Measurements from ENCODE around the gene ACAD9.
"Not testable (repeated sequence)": the region's sequence is repeated elsewhere in the genome, so short reads cannot be mapped to it uniquely, and the experiment has no call there.

The ACAD9 gene

DNA sequence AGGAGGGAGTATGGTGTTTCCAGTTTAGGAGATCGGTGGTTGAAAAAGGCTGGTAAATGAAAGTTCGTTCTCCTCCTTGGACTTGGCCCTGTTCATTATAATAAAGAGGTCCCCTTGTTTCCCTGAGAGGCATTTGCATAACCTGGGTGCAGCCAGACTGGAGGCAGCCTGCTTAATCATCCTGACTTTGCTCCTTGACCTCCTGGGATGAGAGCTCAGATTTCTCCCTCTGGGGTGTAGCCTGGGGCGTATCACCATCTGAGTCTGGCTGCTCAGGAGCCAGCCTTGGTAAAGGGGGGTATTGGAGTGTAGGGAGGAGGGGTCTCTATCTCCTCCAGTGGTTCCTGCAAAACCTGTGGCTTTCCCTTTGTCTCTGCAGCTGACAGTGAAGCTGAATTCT lies 21.3 kb upstream of the ACAD9 start:
- DNase-seq (ENCODE audit: low read depth, low spot score) = no peak
- H3K27ac ChIP-seq = no peak overlapping the region

DNA sequence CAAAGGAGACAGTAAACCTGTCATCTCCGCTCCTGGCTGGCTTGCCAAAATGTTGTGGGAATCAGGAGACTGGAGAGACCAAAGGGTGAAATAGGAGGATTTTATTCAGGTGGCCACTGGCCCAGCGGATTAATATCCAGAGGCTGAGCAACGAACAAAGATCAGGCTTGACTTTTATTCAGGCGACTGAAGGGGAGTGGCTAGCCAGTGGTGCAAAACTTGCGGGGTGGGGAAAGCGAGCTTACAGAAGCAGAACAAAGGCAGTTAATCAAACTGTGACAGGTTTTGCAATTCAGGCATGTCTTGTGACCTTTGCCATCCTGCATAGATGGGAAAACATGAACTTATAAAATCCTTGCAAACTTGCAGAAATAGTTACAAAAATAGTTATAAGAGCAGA lies 19.8 kb upstream of the ACAD9 start:
- no peak overlapping the region for H3K27ac ChIP-seq
- no peak for DNase-seq (ENCODE audit: low read depth, low spot score)

DNA sequence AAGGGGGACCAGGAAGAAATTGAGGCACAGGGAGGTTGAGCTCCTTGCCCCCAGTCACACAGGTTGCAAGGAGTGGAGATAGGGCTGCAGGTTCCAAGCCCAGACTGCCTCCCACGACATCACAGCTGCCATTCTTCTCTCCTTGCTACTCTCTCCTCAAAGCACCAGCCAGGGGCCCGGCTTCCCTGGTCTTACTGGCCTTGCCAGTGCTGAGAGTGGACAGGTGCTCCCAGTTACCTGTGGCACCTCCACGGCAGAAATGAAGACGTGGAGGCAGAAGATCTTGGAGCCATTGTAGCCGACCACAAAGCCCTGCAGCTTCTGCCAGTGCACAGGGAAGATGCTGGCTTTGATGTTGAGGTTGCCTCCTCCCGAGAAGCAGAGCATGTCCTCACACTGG lies 17.9 kb upstream of the ACAD9 start:
- H3K27ac ChIP-seq = no peak overlapping the region
- DNase-seq (ENCODE audit: low read depth, low spot score) = no peak

DNA sequence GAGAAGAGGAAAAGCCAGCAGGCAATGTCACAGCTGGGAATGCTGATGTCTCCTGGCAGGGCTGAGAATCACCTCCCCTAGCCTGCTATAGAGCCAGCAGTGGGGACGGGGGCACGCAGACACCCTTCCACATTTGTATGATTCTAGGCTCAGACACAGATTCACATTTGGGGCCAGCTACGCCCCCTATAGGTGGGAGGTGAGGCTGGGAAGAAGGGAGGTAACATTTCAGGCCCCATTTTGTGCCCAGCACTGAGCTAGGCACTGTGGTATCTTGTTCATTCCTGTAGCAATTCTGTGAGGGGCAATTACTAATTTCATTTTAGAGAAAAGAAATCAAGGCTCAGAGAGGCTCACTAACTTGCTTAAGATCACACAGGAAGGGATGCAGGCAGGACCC lies 15.9 kb upstream of the ACAD9 start:
- no peak overlapping the region for H3K27ac ChIP-seq
- DNase-seq (ENCODE audit: low read depth, low spot score) = no peak

DNA sequence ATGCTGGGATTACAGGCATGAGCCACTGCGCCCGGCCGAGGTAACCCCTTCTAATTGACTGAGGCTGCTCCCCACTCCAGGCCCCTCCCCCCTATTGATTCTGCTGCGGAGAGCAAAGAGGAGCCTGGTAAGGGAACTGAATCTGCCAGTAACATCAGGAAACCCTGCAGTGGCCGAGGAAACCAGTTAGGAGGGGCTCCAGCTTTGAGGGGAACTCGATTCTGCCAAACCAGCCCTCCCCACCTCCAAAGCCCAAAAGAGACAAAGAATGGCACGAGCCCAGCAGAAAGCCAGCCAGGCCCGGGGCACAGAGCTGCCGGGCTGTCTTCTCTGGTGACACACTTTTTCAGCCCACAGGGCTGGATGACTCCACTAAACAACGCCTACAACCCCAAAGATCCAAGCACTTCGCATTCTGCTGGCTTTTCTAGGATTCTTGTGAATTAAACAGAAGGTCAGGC lies 15.0 kb upstream of the ACAD9 start:
- H3K27ac ChIP-seq = no peak overlapping the region
- DNase-seq (ENCODE audit: low read depth, low spot score) = no peak

DNA sequence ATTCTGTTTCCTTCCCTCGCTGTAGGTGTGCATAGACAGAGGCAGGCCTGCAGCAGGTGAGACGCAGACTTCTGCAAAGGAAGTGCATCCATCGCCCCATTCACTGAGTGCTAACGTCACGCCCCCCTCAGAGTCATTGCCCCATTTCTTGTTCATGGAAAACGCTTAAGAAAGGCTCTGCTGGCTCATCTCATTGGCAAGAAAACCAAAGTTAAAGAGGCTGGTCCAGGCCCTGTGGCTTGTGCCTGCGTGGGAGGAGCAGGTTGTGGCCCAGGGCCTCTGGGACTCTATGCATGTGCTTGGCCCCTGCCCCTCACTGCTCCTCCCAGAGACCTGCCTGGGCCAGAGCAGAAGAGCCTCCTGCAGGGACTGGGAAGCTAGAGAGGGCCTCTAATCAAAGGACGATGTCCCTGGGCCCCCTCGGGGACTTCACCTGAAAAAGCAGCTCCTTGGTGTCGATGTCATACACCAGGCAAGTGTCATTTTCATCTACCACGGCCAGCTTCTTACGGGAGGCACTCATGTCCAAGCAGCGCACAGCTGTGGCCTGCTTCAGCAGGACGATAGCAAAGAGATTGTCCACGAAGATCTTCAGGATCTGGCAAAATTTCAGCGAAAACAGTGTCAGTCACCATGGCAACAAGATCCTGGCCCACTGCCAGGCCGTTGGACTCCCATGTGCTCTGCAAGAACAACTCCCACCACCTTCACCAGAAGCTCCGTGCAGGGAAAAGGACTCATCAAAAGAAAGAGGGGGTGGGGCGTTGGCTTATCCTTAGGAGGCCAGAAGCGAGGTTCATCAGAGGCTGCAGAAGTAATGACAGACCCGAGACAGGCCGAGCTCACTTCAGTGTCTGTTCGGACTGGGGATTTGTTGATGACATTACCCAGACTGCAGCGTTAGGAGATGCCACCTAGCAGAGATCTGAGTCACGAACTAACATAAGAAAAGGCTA lies 14.3 kb upstream of the ACAD9 start:
- not testable (repeated sequence) for DNase-seq (ENCODE audit: low read depth, low spot score); H3K27ac ChIP-seq

DNA sequence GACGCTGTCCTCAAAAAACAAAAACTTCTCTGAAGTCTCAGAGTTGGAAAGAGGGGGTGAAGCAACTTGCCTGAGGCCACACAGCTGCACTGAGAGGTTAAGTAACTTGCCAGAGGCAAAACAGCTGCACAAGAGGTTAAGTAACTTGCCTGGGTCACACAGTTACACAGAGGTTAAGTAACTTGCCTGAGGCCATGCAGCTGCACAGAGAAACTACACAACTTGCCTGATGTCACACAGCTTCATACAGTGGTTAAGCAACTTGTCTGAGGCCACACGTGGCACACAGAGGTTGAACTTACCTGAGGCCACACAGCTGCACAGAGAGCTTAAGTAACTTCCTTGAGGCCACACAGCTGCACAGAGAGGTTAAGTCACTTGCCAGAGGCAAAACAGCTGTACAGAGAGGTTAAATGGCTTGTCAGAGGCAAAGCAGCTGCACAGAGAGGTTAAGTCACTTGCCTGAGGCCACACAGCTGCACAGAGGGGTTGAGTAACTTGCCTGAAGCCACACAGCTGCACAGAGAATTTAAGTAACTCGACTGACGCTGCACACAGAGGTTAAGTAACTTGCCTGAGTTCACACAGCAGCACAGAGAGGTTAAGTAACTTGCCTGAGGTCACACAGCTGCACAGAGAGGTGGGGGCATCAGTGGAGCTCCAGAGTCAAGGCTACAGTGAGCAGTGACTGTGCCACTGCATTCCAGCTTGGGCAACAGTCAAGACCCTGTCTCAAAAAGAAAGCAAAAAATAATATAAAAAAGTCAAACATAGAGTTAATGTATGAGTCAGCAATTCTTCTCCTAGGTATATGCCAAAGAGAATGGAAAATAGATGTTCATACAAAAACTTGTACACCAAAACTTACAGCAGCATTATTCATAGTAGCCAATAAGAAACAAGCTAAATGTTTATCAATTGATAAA lies 12.0 kb upstream of the ACAD9 start:
- peak; percentile 14 for DNase-seq (ENCODE audit: low read depth, low spot score)
- H3K27ac ChIP-seq = no peak overlapping the region

DNA sequence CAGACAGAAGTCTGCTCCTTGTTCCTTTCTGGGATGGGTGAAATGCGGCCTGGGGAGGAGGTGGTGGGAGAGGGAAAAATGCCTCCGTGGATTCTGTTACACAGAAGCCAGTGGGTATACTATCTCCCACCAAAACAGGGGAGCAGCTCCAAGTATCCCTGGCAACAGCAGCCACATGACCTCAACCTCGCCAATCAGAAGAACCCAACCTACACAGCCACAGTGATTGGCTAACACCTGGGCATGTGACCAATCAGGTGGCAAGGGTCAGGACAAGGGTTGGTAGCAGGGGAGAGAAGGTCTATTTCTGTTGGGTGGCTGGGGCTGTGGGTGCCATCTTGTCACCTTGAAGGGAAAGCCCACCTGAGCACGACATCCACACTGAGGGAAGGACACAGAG lies 9.1 kb upstream of the ACAD9 start:
- no peak for DNase-seq (ENCODE audit: low read depth, low spot score)
- no peak overlapping the region for H3K27ac ChIP-seq

DNA sequence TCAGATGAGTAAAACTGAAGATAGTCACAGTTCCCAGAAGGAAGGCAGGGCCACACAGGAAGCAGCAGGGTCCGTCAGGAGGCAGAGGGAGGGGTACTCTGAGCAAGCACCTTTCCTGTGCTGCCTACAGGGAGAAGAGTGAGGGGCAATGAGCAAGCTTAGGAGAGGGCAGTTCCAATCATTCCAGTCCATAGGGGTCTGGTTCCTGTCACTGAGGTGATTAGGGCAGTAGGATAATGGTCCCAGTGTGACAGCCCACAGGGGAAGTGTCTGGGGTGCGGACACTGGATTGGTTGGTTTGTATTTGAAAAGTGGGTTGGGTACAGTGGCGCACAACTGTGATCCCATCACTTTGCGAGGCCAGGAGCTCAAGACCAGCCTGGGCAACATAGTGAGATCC lies 7.1 kb upstream of the ACAD9 start:
- no peak overlapping the region for H3K27ac ChIP-seq
- DNase-seq (ENCODE audit: low read depth, low spot score) = no peak

DNA sequence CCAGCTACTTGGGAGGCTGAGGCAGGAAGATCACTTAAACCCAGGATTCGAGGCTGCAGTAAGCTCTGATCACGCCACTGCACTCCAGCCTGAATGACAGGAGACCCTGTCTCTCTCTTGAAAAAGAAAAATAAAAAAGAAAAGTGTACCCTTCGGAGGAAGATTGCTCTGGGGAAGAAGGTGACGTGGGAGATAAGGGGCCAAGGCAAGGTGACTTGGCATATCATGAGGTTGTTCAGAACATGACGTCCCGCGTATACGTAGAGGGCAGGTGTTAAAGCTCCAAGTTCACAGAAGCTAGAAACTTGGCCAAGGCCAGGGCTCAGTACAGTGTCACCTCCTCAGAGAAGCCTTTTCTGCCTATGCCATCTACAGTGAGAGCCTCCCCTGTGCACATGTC lies 6.7 kb upstream of the ACAD9 start:
- no peak overlapping the region for H3K27ac ChIP-seq
- no peak for DNase-seq (ENCODE audit: low read depth, low spot score)

DNA sequence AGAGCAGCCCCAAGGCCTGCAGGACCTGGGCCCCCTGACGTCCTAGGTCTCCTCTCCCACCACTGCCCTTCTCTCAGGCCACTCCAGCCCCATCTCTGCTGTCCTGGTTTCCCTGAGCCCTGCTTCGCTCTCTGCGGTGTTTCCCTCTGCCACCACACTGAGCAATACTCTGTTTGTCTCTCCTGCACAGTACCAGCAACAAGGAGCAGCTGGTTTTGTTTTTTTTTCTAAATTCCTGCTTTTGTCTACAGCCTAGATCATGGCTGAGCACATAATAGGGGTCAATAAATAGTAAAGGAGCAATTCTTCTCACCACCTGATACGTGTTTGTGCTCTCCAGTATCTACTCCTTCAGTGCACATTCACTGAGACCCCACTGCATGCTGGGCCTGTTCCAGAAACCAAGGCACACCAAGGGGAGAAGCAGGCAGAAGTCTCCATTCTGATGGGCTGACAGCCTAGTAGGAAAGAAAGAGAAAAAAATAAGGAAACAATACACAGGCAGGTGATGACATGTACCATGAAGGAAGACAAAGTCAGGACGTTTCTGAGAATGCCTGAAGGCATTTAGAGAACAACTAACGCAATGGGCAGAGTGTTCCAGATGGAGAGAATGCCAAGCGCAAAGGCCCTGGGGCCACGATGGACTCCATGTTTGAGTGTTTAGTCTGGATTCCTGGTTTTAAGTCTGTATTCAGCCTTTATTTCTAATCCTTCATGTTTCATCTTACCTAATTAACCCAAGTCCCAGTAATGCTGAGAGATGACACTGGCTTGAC lies 6.0 kb upstream of the ACAD9 start:
- peak; percentile 12 for DNase-seq (ENCODE audit: low read depth, low spot score)
- no peak overlapping the region for H3K27ac ChIP-seq

DNA sequence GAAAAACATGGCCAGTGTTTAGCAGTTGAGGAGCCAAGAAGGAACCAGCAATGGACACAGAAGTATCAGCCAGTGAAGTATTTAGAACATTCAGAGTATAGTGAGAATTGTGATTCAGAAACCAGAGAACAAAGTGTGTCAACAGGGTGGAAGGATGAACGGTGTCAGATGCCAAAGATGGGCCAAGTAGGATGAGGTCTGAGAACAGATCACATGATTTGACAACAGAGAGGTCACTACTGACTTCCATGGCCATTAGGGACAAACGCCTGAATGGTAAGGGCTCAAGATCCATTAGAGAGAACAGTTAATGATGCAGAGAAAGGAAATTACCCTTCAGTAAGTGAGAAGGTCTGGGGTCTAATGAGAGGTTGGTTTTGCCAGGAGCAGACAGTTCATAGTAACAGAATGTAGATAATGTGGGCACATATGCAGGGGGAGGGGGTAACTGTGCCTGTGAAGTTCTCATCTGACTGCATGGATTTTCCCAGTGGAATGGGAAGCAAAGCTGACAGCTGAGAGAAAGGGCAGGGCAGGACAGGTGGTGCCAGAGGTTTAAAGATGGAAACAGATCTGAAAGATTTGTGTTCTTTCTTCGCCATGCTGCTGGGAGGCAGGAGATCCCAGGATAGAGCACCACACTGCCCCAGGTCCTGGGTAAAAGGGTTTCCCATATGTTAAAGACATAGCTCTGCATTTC lies 4.8 kb upstream of the ACAD9 start:
- DNase-seq (ENCODE audit: low read depth, low spot score) = no peak
- no peak overlapping the region for H3K27ac ChIP-seq

DNA sequence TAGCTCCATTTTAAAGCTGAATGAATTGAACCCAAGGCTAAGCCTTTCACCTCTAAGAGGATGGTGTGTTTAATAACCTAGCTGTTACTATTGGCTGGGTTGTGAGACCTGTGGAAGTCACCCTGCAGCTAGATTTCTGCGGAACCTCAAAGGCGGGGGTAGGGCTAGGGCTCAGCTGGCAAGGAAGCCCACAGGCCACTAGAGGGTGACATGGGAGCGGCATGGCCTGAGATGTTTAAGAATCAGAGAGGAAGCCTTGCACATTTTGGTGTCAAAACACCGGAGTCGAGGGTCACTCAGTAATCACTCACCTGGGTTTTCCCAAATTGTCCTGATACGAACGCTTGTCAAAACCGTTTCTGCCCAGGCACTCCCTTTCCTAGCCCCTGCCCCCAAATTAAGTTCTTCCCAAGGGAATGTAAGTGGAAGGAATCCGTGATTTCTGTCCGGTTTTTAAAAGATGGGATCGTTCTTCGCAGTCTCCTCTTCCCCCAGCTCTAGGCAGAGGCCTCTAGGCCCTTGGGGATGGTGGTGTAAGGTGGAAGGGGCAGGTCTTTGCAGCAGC lies 3.8 kb upstream of the ACAD9 start:
- DNase-seq (ENCODE audit: low read depth, low spot score) = no peak
- no peak overlapping the region for H3K27ac ChIP-seq

DNA sequence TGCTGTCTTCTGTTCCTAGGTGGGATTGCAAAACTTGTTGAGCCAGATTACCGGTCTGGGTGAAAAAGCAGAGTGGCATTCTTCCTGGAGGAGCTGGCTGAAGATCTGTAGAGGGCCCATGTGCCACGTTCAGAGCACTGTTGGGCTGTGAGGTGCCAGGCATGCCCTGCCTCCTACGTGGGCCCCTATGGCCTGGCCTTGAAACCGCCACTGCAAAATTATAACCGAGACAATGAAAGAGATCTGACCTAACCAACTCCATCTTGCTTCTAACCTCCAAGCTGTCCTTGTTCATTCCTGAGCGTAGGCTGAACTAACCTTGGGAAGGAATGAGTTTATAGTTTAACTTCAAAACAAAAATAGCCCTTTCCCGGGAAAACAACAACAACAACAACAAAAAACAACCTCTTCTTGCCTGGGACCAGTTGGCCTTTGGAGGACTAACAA lies 1.4 kb upstream of the ACAD9 start:
- no peak for DNase-seq (ENCODE audit: low read depth, low spot score)
- peak overlapping the region; percentile 93 for H3K27ac ChIP-seq

DNA sequence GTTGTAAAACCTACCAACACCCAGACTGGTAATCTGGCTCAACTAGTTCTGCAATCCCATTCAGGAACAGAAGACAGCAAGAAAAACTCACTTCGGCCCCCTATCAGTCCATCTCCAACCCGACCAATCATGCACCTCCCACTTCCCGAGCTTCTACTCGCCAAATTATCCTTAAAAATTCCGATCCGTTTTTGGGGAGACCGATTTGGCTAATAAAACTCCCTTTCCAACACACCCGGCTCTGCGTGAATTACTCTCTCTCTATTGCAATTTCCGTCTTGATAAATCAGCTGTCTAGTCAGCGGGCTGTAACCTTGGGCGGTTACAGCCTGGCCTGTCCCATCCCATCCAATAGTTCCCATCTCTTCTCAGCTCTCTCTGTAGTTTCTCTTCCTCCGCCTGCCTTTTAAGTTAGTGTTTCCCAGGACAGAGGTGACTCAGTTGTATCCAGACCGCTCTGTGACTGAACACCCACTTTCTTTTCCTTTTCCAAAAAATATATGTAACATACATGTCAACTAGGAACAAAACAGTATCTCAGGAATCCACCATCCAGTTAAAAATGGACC lies 780 bp upstream of the ACAD9 start:
- peak overlapping the region; percentile 93 for H3K27ac ChIP-seq
- DNase-seq (ENCODE audit: low read depth, low spot score) = peak; percentile 2

DNA sequence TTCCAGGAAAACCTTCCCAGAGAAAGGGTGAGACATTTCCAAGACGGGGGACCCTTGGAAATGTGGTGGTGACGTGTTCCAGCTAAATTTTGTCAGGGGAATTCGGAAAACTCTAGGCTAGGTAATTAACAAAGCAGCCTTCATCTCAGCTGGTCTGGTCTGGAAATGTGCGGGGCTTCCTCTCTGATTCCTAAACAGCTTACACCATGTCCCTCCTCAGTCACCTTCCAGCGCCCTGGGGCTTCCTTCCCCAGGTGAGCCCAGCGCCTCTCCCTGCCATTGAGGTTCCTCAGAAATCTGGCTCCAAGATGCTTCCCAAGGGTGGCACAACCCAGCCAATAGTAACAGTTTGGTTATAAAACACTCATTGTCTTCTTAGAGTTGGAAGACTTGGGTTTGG lies 571 bp downstream of the ACAD9 start:
- no peak for DNase-seq (ENCODE audit: low read depth, low spot score)
- H3K27ac ChIP-seq = peak overlapping the region; percentile 93

DNA sequence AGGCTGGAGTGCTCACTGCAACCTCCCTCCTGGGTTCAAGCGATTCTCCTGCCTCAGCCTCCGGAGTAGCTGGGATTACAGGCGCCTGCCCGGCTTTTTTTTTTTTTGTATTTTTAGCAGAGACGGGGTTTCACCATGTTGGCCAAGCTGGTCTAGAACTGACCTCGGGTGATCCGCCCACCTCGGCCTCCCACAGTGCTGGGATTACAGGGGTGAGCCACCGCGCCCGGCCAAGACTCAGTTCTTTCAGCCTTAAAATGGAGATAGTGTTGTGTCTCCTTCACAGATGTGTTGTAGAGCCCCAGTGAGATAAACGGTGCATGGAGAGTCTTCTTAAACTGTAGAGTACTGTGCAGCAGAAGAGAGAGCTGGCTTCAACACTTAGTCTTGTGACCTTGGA lies 1.0 kb downstream of the ACAD9 start:
- not testable (repeated sequence) for H3K27ac ChIP-seq; DNase-seq (ENCODE audit: low read depth, low spot score)

DNA sequence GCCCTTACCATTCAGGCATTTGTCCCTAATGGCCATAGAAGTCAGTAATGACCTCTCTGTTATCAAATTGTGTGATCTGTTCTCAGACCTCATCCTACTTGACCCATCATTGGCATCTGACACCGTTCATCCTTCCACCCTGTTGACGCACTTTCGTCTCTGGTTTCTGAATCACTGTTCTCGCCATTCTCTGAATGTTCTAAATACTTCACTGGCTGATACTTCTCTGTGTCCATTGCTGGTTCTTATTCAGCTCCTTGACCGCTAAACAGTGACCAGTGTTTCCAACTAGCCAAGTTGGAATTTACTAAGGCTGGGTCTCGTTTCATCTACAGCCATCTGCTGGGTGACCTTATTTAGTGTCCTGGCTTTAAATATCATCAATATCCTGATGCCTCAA lies 2.2 kb downstream of the ACAD9 start:
- no peak for DNase-seq (ENCODE audit: low read depth, low spot score)
- no peak overlapping the region for H3K27ac ChIP-seq

DNA sequence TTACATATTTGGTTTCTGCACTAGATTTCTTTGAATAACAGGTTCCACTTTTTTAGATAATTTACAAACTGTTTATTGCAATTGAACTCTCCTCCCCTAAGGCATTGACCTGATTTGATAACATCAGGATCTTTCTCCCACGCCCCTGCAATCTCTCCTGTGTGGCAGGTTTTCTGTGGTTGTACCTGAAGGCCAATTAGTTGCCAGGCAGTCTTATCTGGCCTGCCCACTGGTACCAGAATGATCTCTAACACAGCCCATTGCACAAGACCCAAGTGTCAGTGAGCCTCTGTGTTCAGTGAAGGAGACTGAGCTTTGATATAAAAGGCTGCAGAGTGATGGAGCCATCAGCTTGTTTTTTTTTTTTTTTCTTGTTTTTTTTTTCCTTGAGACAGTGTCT lies 3.3 kb downstream of the ACAD9 start:
- no peak for DNase-seq (ENCODE audit: low read depth, low spot score)
- no peak overlapping the region for H3K27ac ChIP-seq
